DND-41 (cell line): ENCODE results near the gene ADH7.

Experiments
- ATAC-seq: fragments of 200-7000 bp; cut with Tn5 transposase; 3 replicates; pipeline ENCODE4 v1.9.1; 2021; ENCODE audit warnings: low read depth; ENCODE audit not compliant: insufficient read depth
- DNase-seq: peaks from one replicate; pipeline ENCODE4 v3.0.0-alpha.2; 2020
- H2AFZ ChIP-seq: 2 replicates; pipeline ENCODE4 v1.6.0; 2012; ENCODE audit warnings: low read depth, low read length
- H3K27ac ChIP-seq: 2 replicates; pipeline ENCODE4 v1.5.1; 2012; ENCODE audit warnings: low read length, inconsistent platforms
- H3K27me3 ChIP-seq: fragments of 200-600 bp; sonication (generic); 2 replicates; pipeline ENCODE4 v1.6.0; 2012; ENCODE audit warnings: low read length, mild to moderate bottlenecking, inconsistent platforms; ENCODE audit not compliant: insufficient read depth, poor library complexity
- H3K36me3 ChIP-seq: 2 replicates; pipeline ENCODE4 v1.5.1; 2012; ENCODE audit warnings: low read length, inconsistent platforms; ENCODE audit not compliant: insufficient read depth
- H3K4me1 ChIP-seq: 2 replicates; pipeline ENCODE4 v1.5.1; 2012; ENCODE audit warnings: mild to moderate bottlenecking, low read length; ENCODE audit not compliant: insufficient read depth
- H3K4me2 ChIP-seq: 2 replicates; pipeline ENCODE4 v1.6.0; 2012; ENCODE audit warnings: mild to moderate bottlenecking, moderate library complexity, low read length, inconsistent platforms; ENCODE audit not compliant: insufficient read depth
- H3K4me3 ChIP-seq, 2 experiments: fragments of 200-600 bp in 1 of 2; shearing (Covaris generic) in 1 of 2; 2 replicates each; pipeline ENCODE4 v1.5.1; 2012 to 2016; ENCODE audit warnings: inconsistent platforms in 2 of 2, low read length in 2 of 2, mild to moderate bottlenecking in 2 of 2, low read depth in 1 of 2, moderate library complexity in 1 of 2
- H3K79me2 ChIP-seq: 2 replicates; pipeline ENCODE4 v1.6.0; 2012; ENCODE audit warnings: low read length, inconsistent platforms; ENCODE audit not compliant: insufficient read depth
- H3K9ac ChIP-seq: 2 replicates; pipeline ENCODE4 v1.6.0; 2012; ENCODE audit warnings: low read depth, mild to moderate bottlenecking, inconsistent platforms, low read length, moderate library complexity
- H3K9me3 ChIP-seq: 2 replicates; pipeline ENCODE4 v1.5.1; 2012; ENCODE audit warnings: low read length, moderate library complexity, mild to moderate bottlenecking, inconsistent platforms; ENCODE audit not compliant: insufficient read depth, severe bottlenecking
- H4K20me1 ChIP-seq: 2 replicates; pipeline ENCODE4 v1.6.0; 2012; ENCODE audit warnings: low read length; ENCODE audit not compliant: insufficient read depth
- EZH2 ChIP-seq: IDR thresholded peaks from 3 replicates; pipeline ENCODE4 v1.6.1; 2012; ENCODE audit warnings: borderline replicate concordance, low read depth, mild to moderate bottlenecking, moderate library complexity, low read length, inconsistent platforms; ENCODE audit not compliant: severe bottlenecking
- TF ChIP-seq, protein P1 (sequence below): IDR thresholded peaks from 2 replicates; pipeline ENCODE4 v1.5.1; 2012; ENCODE audit warnings: borderline replicate concordance, low read length, moderate library complexity, mild to moderate bottlenecking; ENCODE audit not compliant: poor library complexity, severe bottlenecking; ENCODE audit errors: extremely low read depth

Gene ADH7

DNA sequence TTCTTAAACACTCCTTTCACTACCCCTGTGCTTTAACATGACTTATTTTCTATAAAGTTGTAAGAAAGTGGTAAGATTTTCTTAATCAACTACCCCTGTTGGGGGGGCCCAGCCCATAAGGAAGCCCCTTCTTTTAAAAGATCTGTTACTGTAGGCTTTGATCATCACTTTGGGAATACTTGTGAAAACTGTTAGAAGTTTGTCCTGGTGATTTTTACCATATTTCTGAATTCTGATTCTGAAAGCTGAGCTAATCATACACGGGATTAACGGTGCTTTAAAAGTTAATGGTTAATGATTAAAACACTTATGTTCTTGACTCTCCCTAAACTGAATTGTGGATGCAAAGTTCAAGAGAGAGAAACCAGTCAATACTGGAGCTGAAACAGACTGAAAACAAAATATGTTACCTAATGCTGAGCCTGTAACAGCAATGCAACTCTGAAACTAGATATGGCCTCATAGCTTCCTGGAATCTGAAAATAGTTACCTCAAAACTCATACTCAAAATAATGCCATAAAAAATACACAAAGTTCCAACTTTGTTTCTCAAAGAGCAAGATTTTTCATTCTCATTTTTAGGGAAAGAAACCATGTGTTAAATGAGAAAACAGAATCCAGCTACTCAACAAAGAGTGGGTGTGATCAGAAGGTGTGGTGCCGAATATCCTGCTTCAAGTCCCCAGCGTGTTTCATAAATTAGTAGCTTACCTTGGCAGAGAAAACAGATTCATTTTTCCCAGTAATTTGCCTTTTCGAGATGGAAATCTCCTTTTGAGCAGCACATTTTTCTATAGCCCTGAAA, 31.6 kb downstream of the ADH7 start:
- TF ChIP-seq, protein P1, sequence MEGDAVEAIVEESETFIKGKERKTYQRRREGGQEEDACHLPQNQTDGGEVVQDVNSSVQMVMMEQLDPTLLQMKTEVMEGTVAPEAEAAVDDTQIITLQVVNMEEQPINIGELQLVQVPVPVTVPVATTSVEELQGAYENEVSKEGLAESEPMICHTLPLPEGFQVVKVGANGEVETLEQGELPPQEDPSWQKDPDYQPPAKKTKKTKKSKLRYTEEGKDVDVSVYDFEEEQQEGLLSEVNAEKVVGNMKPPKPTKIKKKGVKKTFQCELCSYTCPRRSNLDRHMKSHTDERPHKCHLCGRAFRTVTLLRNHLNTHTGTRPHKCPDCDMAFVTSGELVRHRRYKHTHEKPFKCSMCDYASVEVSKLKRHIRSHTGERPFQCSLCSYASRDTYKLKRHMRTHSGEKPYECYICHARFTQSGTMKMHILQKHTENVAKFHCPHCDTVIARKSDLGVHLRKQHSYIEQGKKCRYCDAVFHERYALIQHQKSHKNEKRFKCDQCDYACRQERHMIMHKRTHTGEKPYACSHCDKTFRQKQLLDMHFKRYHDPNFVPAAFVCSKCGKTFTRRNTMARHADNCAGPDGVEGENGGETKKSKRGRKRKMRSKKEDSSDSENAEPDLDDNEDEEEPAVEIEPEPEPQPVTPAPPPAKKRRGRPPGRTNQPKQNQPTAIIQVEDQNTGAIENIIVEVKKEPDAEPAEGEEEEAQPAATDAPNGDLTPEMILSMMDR: no peak
- no peak for TF ChIP-seq EZH2
- Histone ChIP-seq H3K9ac (no peak overlapping the region), H3K4me2 (no peak overlapping the region), H3K4me3 (no peak overlapping the region), H3K9me3 (no peaks in the 10 kb centered on the region), H2AFZ (no peak overlapping the region), H3K4me1 (no peaks in the 10 kb centered on the region), H3K27me3 (no peaks in the 10 kb centered on the region), H3K36me3 (no peaks in the 10 kb centered on the region), H3K79me2 (no peaks in the 10 kb centered on the region), H3K27ac (no peak overlapping the region), H4K20me1 (no peaks in the 10 kb centered on the region)
- no peak for ATAC-seq
- DNase-seq: no peak

DNA sequence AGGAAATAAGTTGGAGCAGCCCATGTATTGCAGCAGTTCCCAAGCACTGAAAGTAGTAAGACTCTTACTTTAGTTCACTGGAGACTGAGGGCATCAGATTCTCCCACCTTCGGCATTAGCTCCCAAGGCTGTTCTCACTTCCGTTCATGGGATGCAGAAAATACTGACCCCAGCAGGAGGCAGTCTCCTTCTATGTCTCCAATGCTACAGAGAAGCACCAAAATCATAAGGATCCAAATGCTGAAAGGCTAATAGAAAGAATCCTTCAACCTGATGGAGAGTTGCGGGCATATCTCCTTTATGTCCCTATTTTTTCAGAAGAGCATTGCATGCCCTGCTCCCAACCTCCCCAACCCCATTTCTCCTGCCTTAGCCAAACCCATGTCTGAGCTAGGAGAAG, 32.4 kb downstream of the ADH7 start:
- peaks cover 2% of the 10 kb centered on the region for H3K9me3 ChIP-seq
- H3K27ac ChIP-seq: no peak overlapping the region
- no peaks in the 10 kb centered on the region for H3K4me1 ChIP-seq
- H3K36me3 ChIP-seq: no peaks in the 10 kb centered on the region
- H2AFZ ChIP-seq: no peak overlapping the region
- H3K4me2 ChIP-seq: no peak overlapping the region
- no peak overlapping the region for H3K9ac ChIP-seq
- no peaks in the 10 kb centered on the region for H3K27me3 ChIP-seq
- no peak for DNase-seq
- TF ChIP-seq, protein P1: peak; percentile 23
- TF ChIP-seq EZH2: no peak
- H4K20me1 ChIP-seq: no peaks in the 10 kb centered on the region
- no peak for ATAC-seq
- H3K79me2 ChIP-seq: no peaks in the 10 kb centered on the region
- H3K4me3 ChIP-seq: no peak overlapping the region

GRCh38 chr4:99400831-99401230, 34.3 kb downstream of the ADH7 start:
- DNase-seq (no peak), ATAC-seq (no peak)
- Histone ChIP-seq H2AFZ (no peak overlapping the region), H3K27ac (no peak overlapping the region), H4K20me1 (no peaks in the 10 kb centered on the region), H3K79me2 (no peaks in the 10 kb centered on the region), H3K4me2 (no peak overlapping the region), H3K4me1 (peaks cover 1% of the 10 kb centered on the region), H3K36me3 (no peaks in the 10 kb centered on the region), H3K27me3 (no peaks in the 10 kb centered on the region), H3K9ac (no peak overlapping the region), H3K4me3 (no peak overlapping the region), H3K9me3 (peaks cover 2% of the 10 kb centered on the region)
- TF ChIP-seq, protein P1: no peak
- no peak for TF ChIP-seq EZH2

GRCh38 chr4:99399017-99399416, 36.1 kb downstream of the ADH7 start:
- Histone ChIP-seq H3K27ac (no peak overlapping the region), H2AFZ (no peak overlapping the region), H3K9ac (no peak overlapping the region), H3K36me3 (no peaks in the 10 kb centered on the region), H3K4me2 (no peak overlapping the region), H3K4me3 (no peak overlapping the region), H3K79me2 (no peaks in the 10 kb centered on the region), H3K27me3 (no peaks in the 10 kb centered on the region), H4K20me1 (no peaks in the 10 kb centered on the region), H3K9me3 (peaks cover 2% of the 10 kb centered on the region), H3K4me1 (peaks cover 9% of the 10 kb centered on the region)
- ATAC-seq (no peak), DNase-seq (no peak)
- TF ChIP-seq EZH2: no peak
- TF ChIP-seq, protein P1: no peak
